Brain microvascular endothelial cell (primary cell): ENCODE measurements around the gene CHI3L1.

Experiments
- DNase-seq: peaks from one replicate; pipeline ENCODE4 v3.0.0-alpha.2; 2020
- H3K27ac ChIP-seq: fragments of 250-450 bp; sonication (Bioruptor Pico); 2 replicates; pipeline ENCODE4 v1.5.1; 2020; ENCODE audit warnings: mild to moderate bottlenecking, moderate library complexity
- H3K27me3 ChIP-seq: fragments of 250-450 bp; sonication (Bioruptor Pico); replicated peaks from 2 replicates; pipeline ENCODE4 v1.5.1; 2020; ENCODE audit warnings: mild to moderate bottlenecking
- H3K36me3 ChIP-seq: fragments of 250-450 bp; sonication (Bioruptor Pico); replicated peaks from 2 replicates; pipeline ENCODE4 v1.5.1; 2020; ENCODE audit warnings: mild to moderate bottlenecking
- H3K4me3 ChIP-seq: 2 replicates; pipeline ENCODE4 v1.5.1; 2011; ENCODE audit warnings: low read depth, mild to moderate bottlenecking, control low read depth, low read length, moderate library complexity
- CTCF ChIP-seq: IDR thresholded peaks from 2 replicates; pipeline ENCODE4 v1.5.1; 2011; ENCODE audit warnings: low read depth, mild to moderate bottlenecking, moderate library complexity, low read length, control low read depth, inconsistent platforms; ENCODE audit errors: missing control alignments
- in situ Hi-C: cut with HindIII; loops from 2 replicates; pipeline ENCODE4 v1.10.0; 2017; ENCODE audit warnings: low sequenced_read_pairs, low pct_ligation_motif_present

The CHI3L1 gene

DNA sequence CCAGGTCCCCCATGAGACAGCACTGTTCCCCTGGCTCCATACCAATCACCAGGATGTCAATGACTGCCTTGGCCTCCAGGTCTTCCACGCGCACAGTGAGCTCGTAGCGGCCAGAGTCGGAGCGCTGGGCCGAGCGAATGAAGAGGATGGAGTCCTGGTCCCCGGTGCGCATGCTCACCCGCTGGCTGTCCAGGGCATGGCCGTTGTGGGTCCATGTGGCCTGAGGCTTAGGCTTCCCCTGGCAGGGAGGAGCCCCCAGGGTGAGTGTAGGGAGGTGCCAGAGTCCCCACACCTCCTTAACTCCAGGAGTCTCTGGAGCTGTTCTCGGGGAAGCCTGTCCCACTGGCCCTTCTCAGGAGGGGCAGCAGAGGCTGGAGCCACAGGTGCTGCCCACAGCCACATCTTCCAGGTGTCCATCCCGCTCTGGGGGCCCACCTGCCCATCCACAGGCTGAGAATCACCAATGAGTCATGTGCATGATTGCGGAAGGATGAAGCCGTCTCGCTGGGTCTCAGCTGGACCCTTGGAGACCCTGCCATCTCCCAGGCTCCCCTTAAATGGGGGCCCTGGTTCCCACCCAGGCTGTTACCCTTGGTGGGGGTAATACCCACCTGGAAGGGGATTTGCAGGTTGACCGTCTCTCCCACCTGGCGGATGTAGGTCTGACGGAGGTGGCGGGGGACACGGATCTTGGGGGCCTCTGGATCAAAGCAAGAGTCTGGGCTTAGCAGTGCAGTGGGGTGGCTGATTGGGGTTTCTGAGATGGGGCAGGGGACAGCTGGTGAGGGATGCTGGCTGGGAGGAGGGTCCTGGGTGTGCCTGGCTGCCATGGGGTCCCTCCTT is 14.9 kb downstream of the CHI3L1 start:
- in situ Hi-C loops: no loop called here
- H3K36me3 ChIP-seq: no peaks in the 10 kb centered on the region
- H3K27ac ChIP-seq: no peak overlapping the region
- no peak for TF ChIP-seq CTCF
- peaks cover under 1% of the 10 kb centered on the region for H3K27me3 ChIP-seq
- DNase-seq: no peak
- H3K4me3 ChIP-seq: no peak overlapping the region

DNA sequence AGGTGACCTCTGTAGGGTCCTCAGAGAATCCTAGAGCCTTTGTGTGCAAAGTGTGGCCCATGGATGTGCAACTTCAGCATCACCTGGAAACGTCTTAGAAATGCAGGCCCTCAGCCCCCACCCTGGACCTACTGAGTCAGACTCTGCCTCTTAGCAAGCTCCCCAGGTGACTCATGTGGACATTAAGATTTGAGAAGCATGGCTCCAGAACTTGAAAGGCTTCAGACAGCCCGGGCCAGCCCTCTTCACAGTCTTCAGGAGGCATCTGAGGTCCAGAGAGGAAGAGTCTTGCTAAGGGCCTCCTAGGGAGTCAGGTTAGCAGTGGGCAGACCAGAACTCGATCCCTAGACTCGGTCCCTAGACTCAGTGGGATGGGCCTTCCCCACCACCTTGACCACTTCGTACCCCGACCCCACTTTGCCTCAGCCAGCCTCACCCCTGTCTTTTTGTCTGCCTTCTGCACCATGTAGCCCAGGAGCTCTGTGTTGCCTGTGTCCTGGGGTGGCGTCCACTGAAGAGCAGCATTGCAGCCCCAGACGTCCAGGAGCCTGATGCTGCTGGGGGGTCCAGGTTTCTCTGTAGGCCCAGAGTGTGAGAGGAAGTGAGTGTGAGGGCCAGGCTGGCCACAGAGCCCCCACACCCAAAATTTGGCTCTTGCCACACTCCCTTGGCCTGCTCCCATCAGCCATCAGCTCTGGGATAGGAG is 15.7 kb downstream of the CHI3L1 start:
- H3K27ac ChIP-seq: no peak overlapping the region
- no peak for DNase-seq
- in situ Hi-C loops: no loop called here

DNA sequence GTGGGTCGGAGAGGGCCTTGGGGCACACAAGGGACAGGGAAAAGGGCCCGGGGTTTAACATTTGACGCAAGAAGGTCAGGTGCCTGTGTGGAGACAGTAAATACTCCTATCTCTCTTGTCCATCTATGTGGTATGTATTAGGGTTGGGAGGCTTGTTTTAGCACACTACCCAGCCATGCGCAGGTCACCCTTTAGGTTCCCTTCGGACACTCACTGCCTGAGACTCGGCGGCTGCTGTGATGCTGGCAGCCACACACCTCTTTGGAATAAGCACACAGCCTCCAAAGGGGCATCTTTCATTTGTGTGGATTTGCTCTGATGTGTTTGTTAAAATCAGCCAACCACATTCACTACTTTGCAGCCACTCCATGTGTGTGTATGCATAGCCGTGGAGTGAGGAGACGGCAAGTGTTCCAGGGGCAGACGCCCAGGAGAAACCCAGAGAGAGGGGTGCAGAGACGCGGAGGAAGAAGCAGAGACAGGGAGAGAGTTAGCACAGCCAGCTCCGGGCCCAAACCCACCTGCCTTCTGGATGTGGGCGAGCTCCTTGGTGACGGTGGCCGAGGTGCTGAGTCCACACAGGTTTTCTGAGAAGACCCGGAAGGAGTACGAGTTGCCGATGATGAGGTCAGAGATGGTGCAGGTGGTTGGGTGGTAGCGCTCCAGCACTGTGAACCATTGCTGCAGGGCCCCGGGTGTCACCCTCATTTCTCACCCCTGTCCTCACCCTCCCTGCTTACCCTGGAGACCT is 16.6 kb downstream of the CHI3L1 start:
- Histone ChIP-seq H3K36me3 (no peaks in the 10 kb centered on the region), H3K27me3 (peaks cover 1% of the 10 kb centered on the region), H3K27ac (no peak overlapping the region), H3K4me3 (no peak overlapping the region)
- TF ChIP-seq CTCF: no peak
- in situ Hi-C loops: no loop called here
- no peak for DNase-seq

More for the DNA sequence above, 15.7 kb downstream of the CHI3L1 start:
- Histone ChIP-seq H3K27me3 (peaks cover 1% of the 10 kb centered on the region), H3K4me3 (no peak overlapping the region), H3K36me3 (no peaks in the 10 kb centered on the region)
- no peak for TF ChIP-seq CTCF

DNA sequence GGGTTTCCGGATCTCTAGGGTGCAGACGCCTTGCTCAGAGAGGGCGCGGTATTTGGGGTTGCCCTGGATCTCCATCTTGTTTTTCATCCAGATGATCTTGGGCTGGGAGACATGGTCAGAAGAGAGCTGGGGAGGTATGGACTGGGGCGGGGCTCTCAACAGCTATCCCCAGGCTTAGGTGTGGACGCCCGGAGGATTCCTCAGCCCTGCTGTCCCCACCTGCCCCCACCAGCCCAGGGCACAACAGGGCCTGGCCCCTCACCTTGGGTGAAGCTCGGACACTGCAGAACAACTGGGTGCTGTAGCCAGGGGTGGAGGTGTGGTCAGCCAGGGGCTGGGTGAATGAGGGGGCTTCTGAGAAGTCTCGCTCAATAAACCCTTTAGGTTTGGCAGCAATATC is 17.5 kb downstream of the CHI3L1 start:
- no peak overlapping the region for H3K27ac ChIP-seq
- in situ Hi-C loops: no loop called here
- no peak overlapping the region for H3K4me3 ChIP-seq
- no peak for DNase-seq
- no peaks in the 10 kb centered on the region for H3K36me3 ChIP-seq
- TF ChIP-seq CTCF: no peak
- H3K27me3 ChIP-seq: peaks cover 1% of the 10 kb centered on the region

GRCh38 chr1:203168256-203168786 is 18.2 kb downstream of the CHI3L1 start:
- Histone ChIP-seq H3K27ac (no peak overlapping the region), H3K27me3 (peaks cover 1% of the 10 kb centered on the region), H3K4me3 (no peak overlapping the region), H3K36me3 (no peaks in the 10 kb centered on the region)
- DNase-seq: no peak
- no peak for TF ChIP-seq CTCF
- in situ Hi-C loops: no loop called here
